NCI-H1417 treated with DMSO at 0.1 percent for 48 hours (cell line): Measurements from ENCODE around the gene TIGD7.
A peak's percentile ranks its signal among the peaks of the same experiment; 100 is the strongest.

ENCODE experiments used
- DNase-seq: peaks from one replicate; lab custom pipeline; 2025; lab: John Stamatoyannopoulos, UW

Gene TIGD7

GRCh38 chr16:3305109-3306068 is at the start of gene TIGD7, which contains the start of gene ZNF75A:
TIGD7 (minus strand) TSS chr16:3305430; CDS start chr16:3300614, 4,816 bp downstream.
ZNF75A (plus strand) TSS chr16:3305497; CDS start chr16:3308429, 2,932 bp downstream.
- peak; percentile 36 for DNase-seq

GRCh38 chr16:3349175-3349574 is 43.9 kb upstream of the TIGD7 start:
- DNase-seq: no peak

GRCh38 chr16:3348547-3349167 is 43.4 kb upstream of the TIGD7 start:
- DNase-seq: peak; percentile 1

- no peak for DNase-seq
These were observed 42.4 kb upstream of the TIGD7 start for GRCh38 chr16:3347586-3347985.

- DNase-seq: no peak
These were observed 40.8 kb upstream of the TIGD7 start for GRCh38 chr16:3346041-3346440.

- DNase-seq: no peak
These were observed 23.4 kb upstream of the TIGD7 start for GRCh38 chr16:3328643-3329042.

- no peak for DNase-seq
These were observed 22.9 kb upstream of the TIGD7 start for GRCh38 chr16:3328104-3328503.

- DNase-seq: no peak
These were observed 22.3 kb upstream of the TIGD7 start for GRCh38 chr16:3327514-3327913.

GRCh38 chr16:3321816-3322215 is 16.6 kb upstream of the TIGD7 start:
- DNase-seq: no peak

GRCh38 chr16:3317315-3317999 is 12.2 kb upstream of the TIGD7 start:
- DNase-seq: no peak

GRCh38 chr16:3311496-3311895 is 6.3 kb upstream of the TIGD7 start:
- DNase-seq: no peak

GRCh38 chr16:3306078-3306477 is 848 bp upstream of the TIGD7 start:
- DNase-seq: no peak

- DNase-seq: no peak
These were observed 860 bp downstream of the TIGD7 start for GRCh38 chr16:3304370-3304769.

- no peak for DNase-seq
These were observed 9.4 kb downstream of the TIGD7 start for GRCh38 chr16:3295783-3296182.

GRCh38 chr16:3295209-3295608 is 10.0 kb downstream of the TIGD7 start:
- no peak for DNase-seq

- DNase-seq: no peak
These were observed 12.6 kb downstream of the TIGD7 start for GRCh38 chr16:3292604-3293003.

- no peak for DNase-seq
These were observed 15.1 kb downstream of the TIGD7 start for GRCh38 chr16:3289998-3290673.

GRCh38 chr16:3285131-3285530 is 20.1 kb downstream of the TIGD7 start:
- no peak for DNase-seq

GRCh38 chr16:3283543-3284447 is 21.4 kb downstream of the TIGD7 start:
- no peak for DNase-seq

GRCh38 chr16:3282730-3283542 is 22.3 kb downstream of the TIGD7 start, which contains the start of gene ZNF263:
ZNF263 (plus strand) TSS chr16:3283491; CDS start chr16:3283819, 328 bp downstream.
- peak; percentile 93 for DNase-seq
